HL-60 (cell line): Measurements from ENCODE around the gene HECTD4.

ENCODE experiments used
- DNase-seq, 2 experiments: peaks; one replicate each; pipeline ENCODE4 v3.0.0-alpha.2; 2010 to 2020; ENCODE audit warnings: low read depth in 1 of 2, low spot score in 1 of 2
- H3K27ac ChIP-seq: fragments of 250-450 bp; sonication (Bioruptor Pico); replicated peaks from 2 replicates; pipeline ENCODE4 v1.5.1; 2020; ENCODE audit warnings: mild to moderate bottlenecking, moderate library complexity
- H3K27me3 ChIP-seq: fragments of 250-450 bp; sonication (Bioruptor Pico); 2 replicates; pipeline ENCODE4 v1.5.1; 2021; ENCODE audit warnings: mild to moderate bottlenecking, moderate library complexity; ENCODE audit not compliant: insufficient read depth, poor library complexity, severe bottlenecking
- H3K4me3 ChIP-seq: replicated peaks from 2 replicates; pipeline ENCODE4 v1.5.1; 2011; ENCODE audit warnings: mild to moderate bottlenecking, control low read depth, low read length; ENCODE audit not compliant: insufficient read depth
- GABPA ChIP-seq: IDR thresholded peaks from 2 replicates; pipeline ENCODE4 v1.6.1; 2012; ENCODE audit warnings: low read depth
- POLR2AphosphoS5 ChIP-seq: IDR thresholded peaks from 2 replicates; pipeline ENCODE4 v1.6.1; 2012; ENCODE audit warnings: low read depth
- SPI1 ChIP-seq: IDR thresholded peaks from 2 replicates; pipeline ENCODE4 v1.6.1; 2012; ENCODE audit warnings: low read depth, mild to moderate bottlenecking, borderline replicate concordance
- long read RNA-seq: library from polyadenylated mRNA; unstranded; transcript quantifications from one replicate; pipeline ENCODE4 v2.0.0, GENCODE V29; 2020
- TF ChIP-seq, protein P1 (sequence below): IDR thresholded peaks from one replicate; pipeline ENCODE4 v1.5.1; 2011; ENCODE audit warnings: low read length, control low read depth, inconsistent platforms; ENCODE audit not compliant: insufficient read depth
- TF ChIP-seq, protein P2 (sequence below): IDR thresholded peaks from 2 replicates; pipeline ENCODE4 v1.6.1; 2012; ENCODE audit warnings: low read depth; ENCODE audit not compliant: insufficient replicate concordance

Gene HECTD4, protein sequence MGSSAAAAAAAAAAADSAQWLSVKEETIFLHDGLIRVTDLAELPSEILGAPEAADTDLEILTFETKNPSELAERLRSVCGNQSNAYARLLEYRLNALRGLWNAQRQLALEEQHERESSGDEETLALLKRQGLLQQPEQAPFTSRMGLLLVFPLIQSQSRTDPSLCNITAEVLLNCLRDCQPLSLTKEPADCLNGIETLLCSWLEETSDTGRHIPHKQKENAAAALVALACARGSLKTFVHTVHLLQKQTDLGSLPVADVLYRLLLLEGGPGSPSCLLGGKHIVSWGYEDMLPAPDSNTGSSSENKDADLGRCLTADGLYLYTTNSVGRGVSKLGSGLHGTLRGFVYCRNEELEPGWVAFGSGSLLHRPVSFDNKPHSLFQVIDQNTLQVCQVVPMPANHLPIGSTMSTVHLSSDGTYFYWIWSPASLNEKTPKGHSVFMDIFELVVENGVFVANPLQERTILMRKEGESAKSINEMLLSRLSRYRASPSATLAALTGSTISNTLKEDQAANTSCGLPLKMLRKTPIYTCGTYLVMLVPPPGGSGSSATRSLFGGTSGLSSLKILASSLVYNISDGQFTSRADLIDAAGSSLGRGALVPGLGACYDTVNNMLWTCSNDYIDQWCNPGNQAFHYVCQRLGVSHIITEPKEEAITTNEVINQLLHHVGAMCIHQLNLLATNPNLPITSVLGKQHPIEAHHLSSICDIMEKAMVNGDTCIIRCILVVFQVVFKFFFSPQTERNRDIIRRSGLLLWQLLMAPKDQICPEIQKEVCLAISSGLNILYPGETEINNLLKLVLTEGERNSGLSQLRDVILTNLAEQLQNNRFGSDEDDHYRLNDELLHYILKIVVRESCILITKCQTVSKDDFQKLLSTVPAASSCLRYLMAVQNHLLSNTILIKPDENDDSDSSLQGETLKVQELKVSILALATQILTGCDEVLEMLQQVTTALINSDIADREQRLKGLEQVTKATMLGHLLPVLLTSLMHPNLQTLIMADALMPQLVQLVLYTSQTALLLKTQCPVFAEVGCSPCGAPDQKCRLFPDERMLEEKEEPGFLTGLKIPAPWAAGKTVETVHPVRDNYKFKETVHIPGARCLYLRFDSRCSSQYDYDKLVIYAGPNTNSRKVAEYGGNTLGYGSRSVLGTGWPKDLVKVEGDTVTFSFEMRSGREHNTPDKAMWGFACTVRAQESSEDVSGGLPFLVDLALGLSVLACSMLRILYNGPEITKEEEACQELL (N-terminal part only)
- long read RNA-seq, partial matches to known transcripts, result 2 of 11 reads
- long read RNA-seq, other reads (novel, unspliced or antisense), result 9 of 11 reads

DNA sequence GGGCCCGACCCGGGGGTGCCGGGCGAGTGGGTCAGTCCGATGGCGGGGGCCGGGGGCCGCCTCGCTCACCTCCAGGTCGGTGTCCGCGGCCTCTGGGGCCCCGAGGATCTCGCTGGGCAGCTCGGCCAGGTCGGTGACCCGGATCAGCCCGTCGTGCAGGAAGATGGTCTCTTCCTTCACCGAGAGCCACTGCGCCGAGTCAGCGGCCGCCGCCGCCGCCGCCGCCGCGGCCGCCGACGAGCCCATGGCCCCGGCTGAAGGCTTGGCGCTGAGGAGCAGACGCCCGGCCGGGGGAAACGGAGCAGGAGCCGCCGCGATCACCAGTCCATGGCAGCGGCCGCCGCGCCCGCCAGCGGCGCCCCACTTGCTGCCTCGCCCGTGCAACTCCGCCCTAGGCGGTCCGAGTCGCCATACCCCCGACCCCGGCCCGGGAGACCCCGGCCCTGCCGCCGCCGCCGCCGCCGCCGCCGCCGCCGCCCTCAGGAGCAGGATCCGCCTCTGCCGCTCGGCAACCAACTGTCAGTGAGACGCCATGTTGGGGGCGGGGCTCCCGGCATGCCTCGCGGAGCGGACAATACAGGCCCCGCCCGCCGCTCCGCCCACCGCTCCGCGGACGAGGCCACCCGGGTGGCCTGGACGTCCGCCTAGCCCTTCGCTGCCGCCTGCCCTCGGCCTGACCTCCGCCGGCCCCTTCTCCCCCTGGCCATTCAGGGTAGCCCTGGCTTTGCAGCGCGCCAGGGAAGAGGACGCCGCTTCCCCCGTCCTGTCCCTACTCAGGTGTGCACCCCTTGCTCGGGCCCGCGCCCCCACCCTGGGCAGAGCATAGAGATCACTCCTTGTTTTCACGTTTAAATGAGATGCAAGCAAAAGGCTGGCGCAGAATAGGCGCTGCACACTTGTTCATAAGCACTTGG, at the start of gene HECTD4:
Gene HECTD4 (minus strand): TSS at position 549 of the 914 bp plus-strand sequence. CDS start 303 bp downstream, at position 246.
- Histone ChIP-seq H3K4me3 (peak within 1 kb of the TSS; percentile 83), H3K27me3 (no peaks in the 10 kb centered on the region), H3K27ac (peak within 1 kb of the TSS; percentile 63)
- peak; percentile 60 to 92 for DNase-seq
- TF ChIP-seq, protein P1, sequence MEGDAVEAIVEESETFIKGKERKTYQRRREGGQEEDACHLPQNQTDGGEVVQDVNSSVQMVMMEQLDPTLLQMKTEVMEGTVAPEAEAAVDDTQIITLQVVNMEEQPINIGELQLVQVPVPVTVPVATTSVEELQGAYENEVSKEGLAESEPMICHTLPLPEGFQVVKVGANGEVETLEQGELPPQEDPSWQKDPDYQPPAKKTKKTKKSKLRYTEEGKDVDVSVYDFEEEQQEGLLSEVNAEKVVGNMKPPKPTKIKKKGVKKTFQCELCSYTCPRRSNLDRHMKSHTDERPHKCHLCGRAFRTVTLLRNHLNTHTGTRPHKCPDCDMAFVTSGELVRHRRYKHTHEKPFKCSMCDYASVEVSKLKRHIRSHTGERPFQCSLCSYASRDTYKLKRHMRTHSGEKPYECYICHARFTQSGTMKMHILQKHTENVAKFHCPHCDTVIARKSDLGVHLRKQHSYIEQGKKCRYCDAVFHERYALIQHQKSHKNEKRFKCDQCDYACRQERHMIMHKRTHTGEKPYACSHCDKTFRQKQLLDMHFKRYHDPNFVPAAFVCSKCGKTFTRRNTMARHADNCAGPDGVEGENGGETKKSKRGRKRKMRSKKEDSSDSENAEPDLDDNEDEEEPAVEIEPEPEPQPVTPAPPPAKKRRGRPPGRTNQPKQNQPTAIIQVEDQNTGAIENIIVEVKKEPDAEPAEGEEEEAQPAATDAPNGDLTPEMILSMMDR, result no peak
- TF ChIP-seq POLR2AphosphoS5 (peak; percentile 91; the same call in 1 of the 2 replicates), GABPA (no peak), SPI1 (no peak)
- TF ChIP-seq, protein P2, sequence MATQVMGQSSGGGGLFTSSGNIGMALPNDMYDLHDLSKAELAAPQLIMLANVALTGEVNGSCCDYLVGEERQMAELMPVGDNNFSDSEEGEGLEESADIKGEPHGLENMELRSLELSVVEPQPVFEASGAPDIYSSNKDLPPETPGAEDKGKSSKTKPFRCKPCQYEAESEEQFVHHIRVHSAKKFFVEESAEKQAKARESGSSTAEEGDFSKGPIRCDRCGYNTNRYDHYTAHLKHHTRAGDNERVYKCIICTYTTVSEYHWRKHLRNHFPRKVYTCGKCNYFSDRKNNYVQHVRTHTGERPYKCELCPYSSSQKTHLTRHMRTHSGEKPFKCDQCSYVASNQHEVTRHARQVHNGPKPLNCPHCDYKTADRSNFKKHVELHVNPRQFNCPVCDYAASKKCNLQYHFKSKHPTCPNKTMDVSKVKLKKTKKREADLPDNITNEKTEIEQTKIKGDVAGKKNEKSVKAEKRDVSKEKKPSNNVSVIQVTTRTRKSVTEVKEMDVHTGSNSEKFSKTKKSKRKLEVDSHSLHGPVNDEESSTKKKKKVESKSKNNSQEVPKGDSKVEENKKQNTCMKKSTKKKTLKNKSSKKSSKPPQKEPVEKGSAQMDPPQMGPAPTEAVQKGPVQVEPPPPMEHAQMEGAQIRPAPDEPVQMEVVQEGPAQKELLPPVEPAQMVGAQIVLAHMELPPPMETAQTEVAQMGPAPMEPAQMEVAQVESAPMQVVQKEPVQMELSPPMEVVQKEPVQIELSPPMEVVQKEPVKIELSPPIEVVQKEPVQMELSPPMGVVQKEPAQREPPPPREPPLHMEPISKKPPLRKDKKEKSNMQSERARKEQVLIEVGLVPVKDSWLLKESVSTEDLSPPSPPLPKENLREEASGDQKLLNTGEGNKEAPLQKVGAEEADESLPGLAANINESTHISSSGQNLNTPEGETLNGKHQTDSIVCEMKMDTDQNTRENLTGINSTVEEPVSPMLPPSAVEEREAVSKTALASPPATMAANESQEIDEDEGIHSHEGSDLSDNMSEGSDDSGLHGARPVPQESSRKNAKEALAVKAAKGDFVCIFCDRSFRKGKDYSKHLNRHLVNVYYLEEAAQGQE, result peak; percentile 15

DNA sequence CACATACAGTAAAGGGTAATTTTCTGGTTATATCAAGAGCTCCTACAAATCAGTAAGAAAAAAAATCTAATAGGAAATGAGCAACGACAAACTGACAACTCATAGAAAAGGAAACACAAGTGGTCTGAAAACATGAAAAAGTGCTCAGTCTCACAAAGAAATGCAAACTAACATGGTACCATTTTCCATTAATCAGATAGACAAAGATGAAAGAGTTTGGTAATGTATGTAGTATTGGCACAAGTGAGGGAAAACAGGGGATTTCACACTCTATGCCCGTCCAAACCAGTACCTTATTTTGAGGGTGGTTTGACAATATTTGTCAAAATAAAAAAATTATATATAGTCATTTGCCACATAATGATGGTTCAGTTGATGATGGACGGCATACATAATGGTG, 49.7 kb upstream of the HECTD4 start:
- no peaks in the 10 kb centered on the region for H3K27me3 ChIP-seq
- TF ChIP-seq, protein P2, result no peak
- TF ChIP-seq, protein P1, result no peak
- TF ChIP-seq POLR2AphosphoS5, result no peak
- TF ChIP-seq SPI1, result no peak
- TF ChIP-seq GABPA, result no peak
- no peak overlapping the region for H3K27ac ChIP-seq
- no peak overlapping the region for H3K4me3 ChIP-seq
- DNase-seq, result no peak
